Ovary (tissue), 3 donors: ENCODE results near the gene SCGB3A2.

Experiments used
- CTCF ChIP-seq, 3 donors: fragments of 450-650 bp in 2 of 3; fragments of 200-600 bp in 1 of 3; IDR thresholded peaks; one replicate each; pipeline versions ENCODE4 v1.5.1 to v1.8.0; 2016 to 2022; ENCODE audit warnings: antibody characterized with exemption in 3 of 3, mild to moderate bottlenecking in 1 of 3
- EP300 ChIP-seq: sonication (generic); formaldehyde crosslinking; IDR thresholded peaks from one replicate; pipeline ENCODE4 v1.6.1; 2017; ENCODE audit warnings: antibody characterized with exemption
- POLR2A ChIP-seq: fragments of 450-650 bp; IDR thresholded peaks from one replicate; pipeline ENCODE4 v1.6.1; 2017; ENCODE audit warnings: antibody characterized with exemption, mild to moderate bottlenecking, moderate library complexity
- donor health status: DM: no; HTN: no; CAD: no.

GRCh38 chr5:147930769-147931168 lies 52.3 kb downstream of the SCGB3A2 start:
- TF ChIP-seq CTCF (IDR thresholded peaks at IDR 0.05) (no peak), POLR2A (no peak), EP300 (no peak)
